ENCODE data around the gene FGF7.
A peak's percentile ranks its signal among the peaks of the same experiment; 100 is the strongest.

FGF7 gene

GRCh38 chr15:49421991-49422390 lies 1.1 kb upstream of the FGF7 start:
- TF ChIP-seq CTCF (conservative IDR thresholded peaks at IDR 0.05; ENCODE audit: control insufficient read depth, insufficient read depth, low read depth, low read length) = peak; percentile 80
- DNase-seq (ENCODE audit: low read depth) = peak; percentile 82
- H3K4me3 ChIP-seq (ENCODE audit: control insufficient read depth, low read depth, low read length) = no peak overlapping the region

GRCh38 chr15:49423901-49424550 lies 984 bp downstream of the FGF7 start:
- peak overlapping the region; percentile 74 for H3K4me3 ChIP-seq (ENCODE audit: control insufficient read depth, low read depth, low read length)
- peak; percentile 56 for DNase-seq (ENCODE audit: low read depth)
- TF ChIP-seq CTCF (conservative IDR thresholded peaks at IDR 0.05; ENCODE audit: control insufficient read depth, insufficient read depth, low read depth, low read length) = no peak

GRCh38 chr15:49424954-49425353 lies 1.9 kb downstream of the FGF7 start:
- H3K4me3 ChIP-seq (ENCODE audit: control insufficient read depth, low read depth, low read length) = peak overlapping the region; percentile 74
- TF ChIP-seq CTCF (conservative IDR thresholded peaks at IDR 0.05; ENCODE audit: control insufficient read depth, insufficient read depth, low read depth, low read length) = no peak
- DNase-seq (ENCODE audit: low read depth) = peak; percentile 53

GRCh38 chr15:49427372-49427771 lies 4.3 kb downstream of the FGF7 start:
- DNase-seq (ENCODE audit: low read depth) = no peak
- no peak for TF ChIP-seq CTCF (conservative IDR thresholded peaks at IDR 0.05; ENCODE audit: control insufficient read depth, insufficient read depth, low read depth, low read length)
- no peak overlapping the region for H3K4me3 ChIP-seq (ENCODE audit: control insufficient read depth, low read depth, low read length)

- no peak for TF ChIP-seq CTCF (conservative IDR thresholded peaks at IDR 0.05; ENCODE audit: control insufficient read depth, insufficient read depth, low read depth, low read length)
- DNase-seq (ENCODE audit: low read depth) = peak; percentile 84
- H3K4me3 ChIP-seq (ENCODE audit: control insufficient read depth, low read depth, low read length) = peak overlapping the region; percentile 18
These were observed 5.5 kb downstream of the FGF7 start for GRCh38 chr15:49428409-49429095.

- TF ChIP-seq CTCF (conservative IDR thresholded peaks at IDR 0.05; ENCODE audit: control insufficient read depth, insufficient read depth, low read depth, low read length) = no peak
- H3K4me3 ChIP-seq (ENCODE audit: control insufficient read depth, low read depth, low read length) = no peak overlapping the region
These were observed 7.0 kb downstream of the FGF7 start for GRCh38 chr15:49430046-49430445.

More at GRCh38 chr15:49430046-49430445, 7.0 kb downstream of the FGF7 start:
- no peak for DNase-seq (ENCODE audit: low read depth)

Data from fibroblast of mammary gland (primary cell).